ENCODE measurements around the gene EPB41L2.

GRCh38 chr6:130932921-130933320 is 130.1 kb downstream of the EPB41L2 start:
- no peak for TF ChIP-seq JUNB (IDR thresholded peaks at IDR 0.05; ENCODE audit: unreplicated experiment)
- TF ChIP-seq CTCF (conservative IDR thresholded peaks at IDR 0.05; ENCODE audit: low read depth in 2 of 2) = no peak
- TF ChIP-seq EZH2 (IDR thresholded peaks at IDR 0.05; ENCODE audit: low read depth, unreplicated experiment) = no peak
- TF ChIP-seq, protein P1, sequence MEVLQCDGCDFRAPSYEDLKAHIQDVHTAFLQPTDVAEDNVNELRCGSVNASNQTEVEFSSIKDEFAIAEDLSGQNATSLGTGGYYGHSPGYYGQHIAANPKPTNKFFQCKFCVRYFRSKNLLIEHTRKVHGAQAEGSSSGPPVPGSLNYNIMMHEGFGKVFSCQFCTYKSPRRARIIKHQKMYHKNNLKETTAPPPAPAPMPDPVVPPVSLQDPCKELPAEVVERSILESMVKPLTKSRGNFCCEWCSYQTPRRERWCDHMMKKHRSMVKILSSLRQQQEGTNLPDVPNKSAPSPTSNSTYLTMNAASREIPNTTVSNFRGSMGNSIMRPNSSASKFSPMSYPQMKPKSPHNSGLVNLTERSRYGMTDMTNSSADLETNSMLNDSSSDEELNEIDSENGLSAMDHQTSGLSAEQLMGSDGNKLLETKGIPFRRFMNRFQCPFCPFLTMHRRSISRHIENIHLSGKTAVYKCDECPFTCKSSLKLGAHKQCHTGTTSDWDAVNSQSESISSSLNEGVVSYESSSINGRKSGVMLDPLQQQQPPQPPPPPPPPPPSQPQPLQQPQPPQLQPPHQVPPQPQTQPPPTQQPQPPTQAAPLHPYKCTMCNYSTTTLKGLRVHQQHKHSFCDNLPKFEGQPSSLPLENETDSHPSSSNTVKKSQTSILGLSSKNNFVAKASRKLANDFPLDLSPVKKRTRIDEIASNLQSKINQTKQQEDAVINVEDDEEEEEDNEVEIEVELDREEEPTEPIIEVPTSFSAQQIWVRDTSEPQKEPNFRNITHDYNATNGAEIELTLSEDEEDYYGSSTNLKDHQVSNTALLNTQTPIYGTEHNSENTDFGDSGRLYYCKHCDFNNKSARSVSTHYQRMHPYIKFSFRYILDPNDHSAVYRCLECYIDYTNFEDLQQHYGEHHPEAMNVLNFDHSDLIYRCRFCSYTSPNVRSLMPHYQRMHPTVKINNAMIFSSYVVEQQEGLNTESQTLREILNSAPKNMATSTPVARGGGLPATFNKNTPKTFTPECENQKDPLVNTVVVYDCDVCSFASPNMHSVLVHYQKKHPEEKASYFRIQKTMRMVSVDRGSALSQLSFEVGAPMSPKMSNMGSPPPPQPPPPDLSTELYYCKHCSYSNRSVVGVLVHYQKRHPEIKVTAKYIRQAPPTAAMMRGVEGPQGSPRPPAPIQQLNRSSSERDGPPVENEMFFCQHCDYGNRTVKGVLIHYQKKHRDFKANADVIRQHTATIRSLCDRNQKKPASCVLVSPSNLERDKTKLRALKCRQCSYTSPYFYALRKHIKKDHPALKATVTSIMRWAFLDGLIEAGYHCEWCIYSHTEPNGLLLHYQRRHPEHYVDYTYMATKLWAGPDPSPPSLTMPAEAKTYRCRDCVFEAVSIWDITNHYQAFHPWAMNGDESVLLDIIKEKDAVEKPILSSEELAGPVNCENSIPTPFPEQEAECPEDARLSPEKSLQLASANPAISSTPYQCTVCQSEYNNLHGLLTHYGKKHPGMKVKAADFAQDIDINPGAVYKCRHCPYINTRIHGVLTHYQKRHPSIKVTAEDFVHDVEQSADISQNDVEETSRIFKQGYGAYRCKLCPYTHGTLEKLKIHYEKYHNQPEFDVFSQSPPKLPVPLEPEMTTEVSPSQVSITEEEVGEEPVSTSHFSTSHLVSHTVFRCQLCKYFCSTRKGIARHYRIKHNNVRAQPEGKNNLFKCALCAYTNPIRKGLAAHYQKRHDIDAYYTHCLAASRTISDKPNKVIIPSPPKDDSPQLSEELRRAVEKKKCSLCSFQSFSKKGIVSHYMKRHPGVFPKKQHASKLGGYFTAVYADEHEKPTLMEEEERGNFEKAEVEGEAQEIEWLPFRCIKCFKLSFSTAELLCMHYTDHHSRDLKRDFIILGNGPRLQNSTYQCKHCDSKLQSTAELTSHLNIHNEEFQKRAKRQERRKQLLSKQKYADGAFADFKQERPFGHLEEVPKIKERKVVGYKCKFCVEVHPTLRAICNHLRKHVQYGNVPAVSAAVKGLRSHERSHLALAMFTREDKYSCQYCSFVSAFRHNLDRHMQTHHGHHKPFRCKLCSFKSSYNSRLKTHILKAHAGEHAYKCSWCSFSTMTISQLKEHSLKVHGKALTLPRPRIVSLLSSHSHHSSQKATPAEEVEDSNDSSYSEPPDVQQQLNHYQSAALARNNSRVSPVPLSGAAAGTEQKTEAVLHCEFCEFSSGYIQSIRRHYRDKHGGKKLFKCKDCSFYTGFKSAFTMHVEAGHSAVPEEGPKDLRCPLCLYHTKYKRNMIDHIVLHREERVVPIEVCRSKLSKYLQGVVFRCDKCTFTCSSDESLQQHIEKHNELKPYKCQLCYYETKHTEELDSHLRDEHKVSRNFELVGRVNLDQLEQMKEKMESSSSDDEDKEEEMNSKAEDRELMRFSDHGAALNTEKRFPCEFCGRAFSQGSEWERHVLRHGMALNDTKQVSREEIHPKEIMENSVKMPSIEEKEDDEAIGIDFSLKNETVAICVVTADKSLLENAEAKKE (CRISPR knock-in tag; IDR thresholded peaks at IDR 0.05) = no peak
- no peak for TF ChIP-seq REST (IDR thresholded peaks at IDR 0.05; ENCODE audit: unreplicated experiment)
- TF ChIP-seq POLR2AphosphoS5 (IDR thresholded peaks at IDR 0.05; ENCODE audit: low read depth) = no peak
- no peak for TF ChIP-seq CREB1 (CRISPR knock-in tag; IDR thresholded peaks at IDR 0.05; ENCODE audit: low read depth)
- TF ChIP-seq EZH2phosphoT487 (IDR thresholded peaks at IDR 0.05; ENCODE audit: unreplicated experiment) = no peak
- TF ChIP-seq ETS1 (IDR thresholded peaks at IDR 0.05) = no peak
- no peak for TF ChIP-seq NANOG (IDR thresholded peaks at IDR 0.05; ENCODE audit: borderline replicate concordance)

All from GM23338 (cell line).